ENCODE measurements around the gene ATP11C. TPM values are rescaled to one million over a fixed set of nuclear protein-coding genes. Genes with fewer than 3 reads are reported as not detected.

The ATP11C gene
- total RNA-seq, 4 donors from 2014 or later: 3.6 to 8.6 (median 7.0) TPM

GRCh38 chrX:139851730-139852129, 81.1 kb downstream of the ATP11C start:
- H3K4me3 ChIP-seq: no peak overlapping the region
- ATAC-seq: no peak
- no peaks in the 10 kb centered on the region for H3K4me1 ChIP-seq
- intact Hi-C loops (cut with DNase I; ENCODE audit: low total_unique reads) (no loop called here), in situ Hi-C loops (cut with MboI; ENCODE audit: low sequenced_read_pairs in 4 of 4) (no loop called here)
- no peaks in the 10 kb centered on the region for H3K27me3 ChIP-seq
- no peaks in the 10 kb centered on the region for H3K36me3 ChIP-seq
- H3K27ac ChIP-seq: no peak overlapping the region
- no peak for DNase-seq
- no peaks in the 10 kb centered on the region for H3K9me3 ChIP-seq
- TF ChIP-seq CTCF (IDR thresholded peaks at IDR 0.05 in 4 of 5, conservative IDR thresholded peaks at IDR 0.05 in 1 of 5): no peak
- no peak for TF ChIP-seq POLR2A (IDR thresholded peaks at IDR 0.05)

- H3K36me3 ChIP-seq: no peaks in the 10 kb centered on the region
- H3K27ac ChIP-seq: no peak overlapping the region
- intact Hi-C loops (cut with DNase I; ENCODE audit: low total_unique reads): no loop called here
- no peak overlapping the region for H3K4me3 ChIP-seq
- H3K4me1 ChIP-seq: no peaks in the 10 kb centered on the region
- no peak for DNase-seq
- no peaks in the 10 kb centered on the region for H3K9me3 ChIP-seq
- H3K27me3 ChIP-seq: no peaks in the 10 kb centered on the region
- in situ Hi-C loops (cut with MboI; ENCODE audit: low sequenced_read_pairs in 4 of 4): no loop called here
- ATAC-seq: no peak
- TF ChIP-seq CTCF (IDR thresholded peaks at IDR 0.05 in 4 of 5, conservative IDR thresholded peaks at IDR 0.05 in 1 of 5): no peak
- TF ChIP-seq POLR2A (IDR thresholded peaks at IDR 0.05): no peak
Measured at GRCh38 chrX:139850968-139851367, 81.9 kb downstream of the ATP11C start.

GRCh38 chrX:139844884-139845283, 88.0 kb downstream of the ATP11C start:
- Histone ChIP-seq H3K9me3 (no peaks in the 10 kb centered on the region), H3K4me3 (no peak overlapping the region), H3K4me1 (no peaks in the 10 kb centered on the region), H3K36me3 (no peaks in the 10 kb centered on the region), H3K27ac (no peak overlapping the region), H3K27me3 (no peaks in the 10 kb centered on the region)
- DNase-seq (no peak), ATAC-seq (no peak)
- in situ Hi-C loops (cut with MboI; ENCODE audit: low sequenced_read_pairs in 4 of 4): no loop called here
- intact Hi-C loops (cut with DNase I; ENCODE audit: low total_unique reads): no loop called here
- no peak for TF ChIP-seq POLR2A (IDR thresholded peaks at IDR 0.05)
- no peak for TF ChIP-seq CTCF (IDR thresholded peaks at IDR 0.05 in 4 of 5, conservative IDR thresholded peaks at IDR 0.05 in 1 of 5)

GRCh38 chrX:139844163-139844562, 88.7 kb downstream of the ATP11C start:
- DNase-seq: no peak
- Histone ChIP-seq H3K27ac (no peak overlapping the region), H3K4me1 (no peaks in the 10 kb centered on the region), H3K4me3 (no peak overlapping the region), H3K27me3 (no peaks in the 10 kb centered on the region), H3K9me3 (no peaks in the 10 kb centered on the region), H3K36me3 (no peaks in the 10 kb centered on the region)
- in situ Hi-C loops (cut with MboI; ENCODE audit: low sequenced_read_pairs in 4 of 4) (no loop called here), intact Hi-C loops (cut with DNase I; ENCODE audit: low total_unique reads) (no loop called here)
- TF ChIP-seq POLR2A (IDR thresholded peaks at IDR 0.05) (no peak), CTCF (IDR thresholded peaks at IDR 0.05 in 4 of 5, conservative IDR thresholded peaks at IDR 0.05 in 1 of 5) (no peak)
- ATAC-seq: no peak
